ENCODE data around the gene KLHDC7B. TPM values are rescaled to one million over a fixed set of nuclear protein-coding genes. Genes with fewer than 3 reads are reported as not detected.
A peak's percentile ranks its signal among the peaks of the same experiment; 100 is the strongest.

Gene KLHDC7B
- total RNA-seq, 1 experiment from 2014 or later = not detected

- Mint-ChIP-seq H3K9me3 (no peaks in the 10 kb centered on the region), H3K36me3 (peaks cover 7% of the 10 kb centered on the region), H3K4me3 (peak overlapping the region; percentile 82), H3K27me3 (ENCODE audit: low read depth) (peaks cover 25% of the 10 kb centered on the region), H3K4me1 (peaks cover 13% of the 10 kb centered on the region), H3K27ac (peak overlapping the region; percentile 84; the same call in 1 of the 2 replicates)
- DNase-seq (ENCODE audit: low spot score) (no peak), ATAC-seq (no peak)
- no peak for TF ChIP-seq USF2 (CRISPR knock-in tag; IDR thresholded peaks at IDR 0.05)
- TF ChIP-seq ATF6 (CRISPR knock-in tag; IDR thresholded peaks at IDR 0.05) = no peak
- TF ChIP-seq TEAD4 (CRISPR knock-in tag; IDR thresholded peaks at IDR 0.05) = no peak
- TF ChIP-seq NR2C2 (CRISPR knock-in tag; IDR thresholded peaks at IDR 0.05) = no peak
- TF ChIP-seq ZNF121 (CRISPR knock-in tag; IDR thresholded peaks at IDR 0.05) = no peak
- no peak for TF ChIP-seq MLX (CRISPR knock-in tag; IDR thresholded peaks at IDR 0.05)
- no peak for TF ChIP-seq ZNF416 (CRISPR knock-in tag; IDR thresholded peaks at IDR 0.05)
- TF ChIP-seq ESRRA (CRISPR knock-in tag; IDR thresholded peaks at IDR 0.05; ENCODE audit: borderline replicate concordance) = no peak
- no peak for TF ChIP-seq ZNF219 (CRISPR knock-in tag; IDR thresholded peaks at IDR 0.05; ENCODE audit: borderline replicate concordance)
- no peak for TF ChIP-seq CREB1 (CRISPR knock-in tag; IDR thresholded peaks at IDR 0.05)
- no peak for TF ChIP-seq JUN (CRISPR knock-in tag; IDR thresholded peaks at IDR 0.05)
- no peak for TF ChIP-seq ERG (CRISPR knock-in tag; IDR thresholded peaks at IDR 0.05)
- no peak for TF ChIP-seq HMGXB4 (CRISPR knock-in tag; IDR thresholded peaks at IDR 0.05)
- TF ChIP-seq RORB (CRISPR knock-in tag; IDR thresholded peaks at IDR 0.05) = no peak
- TF ChIP-seq ATF2 (CRISPR knock-in tag; IDR thresholded peaks at IDR 0.05; ENCODE audit: borderline replicate concordance, low read depth) = no peak
- no peak for TF ChIP-seq ZNF396 (CRISPR knock-in tag; IDR thresholded peaks at IDR 0.05; ENCODE audit: borderline replicate concordance)
- TF ChIP-seq ZNF512 (CRISPR knock-in tag; IDR thresholded peaks at IDR 0.05; ENCODE audit: borderline replicate concordance) = no peak
- ChIA-PET POLR2A (interaction anchor here (1.3 to 2.3 kb wide), 2 partner anchors 14 to 16 kb away, joined by 4 to 13 read pairs; partner anchors contain the start of genes LMF2 and NCAPH2), CTCF (interaction anchor here (1.8 to 4.3 kb wide), 9 partner anchors 12 to 175 kb away, joined by 7 to 60 read pairs (median 15); partner anchors contain the start of genes ARSA, LMF2, NCAPH2 and SYCE3)
These were observed 21.7 kb upstream of the KLHDC7B start for GRCh38 chr22:50523806-50524675.
